Colonic mucosa (tissue), 4 donors: ENCODE measurements around the gene PPEF2. TPM values are rescaled to one million over a fixed set of nuclear protein-coding genes. Genes with fewer than 3 reads are reported as not detected.

Experiments
- DNase-seq: peaks from one replicate; pipeline ENCODE4 v3.0.0-alpha.2; 2020
- H3K27ac ChIP-seq: fragments of 200-600 bp; one replicate; pipeline ENCODE4 v1.8.0; 2021
- H3K27me3 ChIP-seq: fragments of 200-600 bp; one replicate; pipeline ENCODE4 v1.8.0; 2021
- H3K36me3 ChIP-seq: fragments of 200-600 bp; one replicate; pipeline ENCODE4 v1.8.0; 2021
- H3K4me1 ChIP-seq: fragments of 200-600 bp; one replicate; pipeline ENCODE4 v1.8.0; 2021; ENCODE audit warnings: mild to moderate bottlenecking
- H3K4me3 ChIP-seq: fragments of 200-600 bp; one replicate; pipeline ENCODE4 v1.8.0; 2021
- H3K9ac ChIP-seq, 2 donors: one replicate each; pipeline ENCODE4 v1.7.0; 2013; ENCODE audit warnings: control low read depth in 2 of 2, low read depth in 2 of 2, low read length in 2 of 2
- H3K9me3 ChIP-seq: fragments of 200-600 bp; one replicate; pipeline ENCODE4 v1.8.0; 2021
- intact Hi-C: fragments of 100-400 bp; cut with DNase I; formaldehyde crosslinking; loops from one replicate; pipeline ENCODE4 v1.14.1; 2022
- total RNA-seq, 2 donors: library from RNA; stranded (reverse); fragmentation: NEBNext Ultra II Directional in 1 of 2; extraction: Animal tissue kit (Norgen Biotek cat#: 25700) in 1 of 2; gene quantifications; one replicate each; pipeline ENCODE4 v1.2.1, GENCODE V29; 2021
- TF ChIP-seq, protein P1 (sequence below): fragments of 200-600 bp; IDR thresholded peaks from one replicate; pipeline ENCODE4 v1.8.0; 2022; ENCODE audit warnings: antibody characterized with exemption, mild to moderate bottlenecking
- donor health status: healthy.
- donor health status: DM: no; HTN: no; CAD: no.
- donor health status: DM: no; HTN: no; CAD: no.

The PPEF2 gene
- total RNA-seq, 2 donors from 2014 or later, result not detected

DNA sequence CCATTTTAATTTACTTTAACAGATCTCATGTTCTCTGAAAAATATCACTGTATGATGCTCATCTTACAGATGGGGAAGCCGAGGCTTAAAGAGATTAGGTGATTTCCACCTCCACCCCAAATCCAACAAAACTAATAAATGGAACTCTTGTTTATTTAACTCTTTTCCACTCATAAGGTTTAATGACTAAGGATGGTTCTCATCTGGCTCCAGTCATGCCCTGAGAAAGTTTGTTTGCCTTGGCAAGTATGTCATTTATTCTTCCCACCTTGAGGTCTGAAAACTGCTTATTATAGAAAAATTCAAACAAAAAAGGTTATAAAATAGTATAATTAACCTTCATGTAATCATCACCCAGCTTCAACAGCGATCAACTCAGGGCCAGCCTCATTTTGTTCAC is 56.3 kb downstream of the PPEF2 start:
- no peak overlapping the region for H3K9ac ChIP-seq
- H3K4me3 ChIP-seq, result no peak overlapping the region
- no peak overlapping the region for H3K27ac ChIP-seq
- intact Hi-C loops, result no loop called here
- no peaks in the 10 kb centered on the region for H3K36me3 ChIP-seq
- no peaks in the 10 kb centered on the region for H3K27me3 ChIP-seq
- no peak for DNase-seq
- no peaks in the 10 kb centered on the region for H3K9me3 ChIP-seq
- TF ChIP-seq, protein P1, sequence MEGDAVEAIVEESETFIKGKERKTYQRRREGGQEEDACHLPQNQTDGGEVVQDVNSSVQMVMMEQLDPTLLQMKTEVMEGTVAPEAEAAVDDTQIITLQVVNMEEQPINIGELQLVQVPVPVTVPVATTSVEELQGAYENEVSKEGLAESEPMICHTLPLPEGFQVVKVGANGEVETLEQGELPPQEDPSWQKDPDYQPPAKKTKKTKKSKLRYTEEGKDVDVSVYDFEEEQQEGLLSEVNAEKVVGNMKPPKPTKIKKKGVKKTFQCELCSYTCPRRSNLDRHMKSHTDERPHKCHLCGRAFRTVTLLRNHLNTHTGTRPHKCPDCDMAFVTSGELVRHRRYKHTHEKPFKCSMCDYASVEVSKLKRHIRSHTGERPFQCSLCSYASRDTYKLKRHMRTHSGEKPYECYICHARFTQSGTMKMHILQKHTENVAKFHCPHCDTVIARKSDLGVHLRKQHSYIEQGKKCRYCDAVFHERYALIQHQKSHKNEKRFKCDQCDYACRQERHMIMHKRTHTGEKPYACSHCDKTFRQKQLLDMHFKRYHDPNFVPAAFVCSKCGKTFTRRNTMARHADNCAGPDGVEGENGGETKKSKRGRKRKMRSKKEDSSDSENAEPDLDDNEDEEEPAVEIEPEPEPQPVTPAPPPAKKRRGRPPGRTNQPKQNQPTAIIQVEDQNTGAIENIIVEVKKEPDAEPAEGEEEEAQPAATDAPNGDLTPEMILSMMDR, result no peak
- H3K4me1 ChIP-seq, result no peaks in the 10 kb centered on the region

DNA sequence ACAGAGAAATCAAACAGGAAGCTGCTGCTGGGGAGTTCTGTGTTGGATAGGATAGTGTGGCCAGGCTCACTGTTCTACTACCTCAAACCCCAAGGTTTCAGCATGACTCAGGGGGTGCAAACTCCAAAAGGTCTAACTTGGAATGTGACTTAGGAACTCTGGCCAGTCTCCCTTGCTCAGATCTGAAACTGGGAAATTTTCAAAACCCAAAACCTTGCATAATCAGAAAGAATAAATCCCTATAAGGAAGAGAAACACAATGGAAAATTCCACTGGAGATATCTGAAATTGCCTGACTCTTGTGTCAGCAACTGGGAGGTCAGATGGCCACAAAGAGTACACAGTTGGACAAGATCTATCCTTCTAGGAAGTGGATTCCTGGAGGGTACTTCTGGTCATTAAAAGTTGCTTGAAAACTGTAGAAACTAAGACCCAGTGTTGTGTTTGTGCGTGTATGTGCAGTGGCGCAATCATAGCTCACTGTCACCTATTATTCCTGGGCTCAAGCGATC is 58.0 kb downstream of the PPEF2 start:
- intact Hi-C loops, result loop anchor here (5.0 kb wide), 1 partner anchor 262 kb away; no protein-coding TSS in a partner anchor
- H3K27me3 ChIP-seq, result no peaks in the 10 kb centered on the region
- H3K36me3 ChIP-seq, result no peaks in the 10 kb centered on the region
- no peak overlapping the region for H3K27ac ChIP-seq
- H3K4me3 ChIP-seq, result no peak overlapping the region
- no peak for DNase-seq
- TF ChIP-seq, protein P1, result no peak
- H3K9ac ChIP-seq, result no peak overlapping the region
- H3K4me1 ChIP-seq, result no peaks in the 10 kb centered on the region
- H3K9me3 ChIP-seq, result no peaks in the 10 kb centered on the region

DNA sequence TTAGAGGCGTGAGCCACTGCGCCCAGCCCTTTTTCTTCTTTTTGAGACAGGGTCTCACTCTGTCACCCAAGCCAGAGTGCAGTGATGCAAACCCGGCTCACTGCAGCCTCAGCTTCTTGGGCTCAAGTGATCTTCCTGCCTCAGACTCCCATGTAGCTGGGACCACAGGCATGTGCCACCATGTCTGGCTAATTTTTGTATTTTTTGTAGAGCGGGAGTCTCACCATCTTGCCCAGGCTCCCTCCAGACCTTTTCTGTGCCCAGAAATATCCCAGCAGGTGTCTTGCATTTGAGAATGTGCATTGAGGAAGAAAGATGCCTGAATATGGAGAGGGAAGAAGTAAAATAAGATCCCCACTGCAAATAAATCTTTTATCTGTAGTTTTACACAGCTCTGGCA is 58.7 kb downstream of the PPEF2 start:
- DNase-seq, result no peak
- intact Hi-C loops, result loop anchor here (5.0 kb wide), 1 partner anchor 261 kb away; no protein-coding TSS in a partner anchor
- TF ChIP-seq, protein P1, result no peak
- Histone ChIP-seq H3K9me3 (no peaks in the 10 kb centered on the region), H3K4me3 (no peak overlapping the region), H3K36me3 (no peaks in the 10 kb centered on the region), H3K27me3 (no peaks in the 10 kb centered on the region), H3K9ac (no peak overlapping the region), H3K4me1 (no peaks in the 10 kb centered on the region), H3K27ac (no peak overlapping the region)

DNA sequence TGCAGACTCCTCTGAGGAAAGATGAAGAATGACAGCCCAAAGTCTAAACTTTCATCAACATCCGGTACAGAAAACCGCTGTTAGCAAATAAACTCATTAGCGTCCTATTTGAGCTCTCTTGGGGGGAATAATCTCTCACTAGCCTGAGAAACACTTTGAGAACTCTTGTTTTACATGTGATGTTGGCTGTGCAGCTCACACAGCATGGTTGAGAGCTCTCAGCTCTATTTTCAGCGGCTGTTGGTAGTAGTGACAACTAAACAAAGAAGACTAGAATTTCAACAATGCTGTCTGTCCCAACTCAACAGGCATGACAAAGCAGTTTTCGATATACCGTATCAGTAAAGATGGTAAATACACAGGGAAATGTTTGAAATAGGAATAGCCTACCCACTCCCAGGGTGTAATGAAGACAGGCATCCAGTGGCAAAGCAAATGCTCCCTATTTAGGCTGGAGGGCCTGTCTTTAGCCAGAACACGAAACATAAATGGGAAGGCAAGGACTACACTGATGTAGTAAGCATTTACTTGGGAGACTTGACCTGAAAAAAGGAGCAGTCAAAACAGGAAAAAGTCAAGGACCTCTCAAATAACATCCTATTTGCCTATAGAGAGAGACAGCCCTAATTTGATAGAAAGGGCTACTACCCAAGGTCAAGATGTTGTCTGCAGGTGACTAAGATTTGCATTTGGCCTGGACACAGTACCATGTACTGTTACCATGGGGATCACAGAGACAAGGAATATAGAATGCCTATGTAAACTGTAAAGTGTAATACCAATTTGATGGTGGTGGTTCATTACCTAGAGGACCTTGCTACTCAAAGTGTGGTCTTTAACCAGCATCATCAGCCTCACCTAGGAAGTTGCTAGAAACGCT is 60.4 kb downstream of the PPEF2 start:
- no peak overlapping the region for H3K4me3 ChIP-seq
- no peak overlapping the region for H3K27ac ChIP-seq
- TF ChIP-seq, protein P1, result no peak
- intact Hi-C loops, result loop anchor here (5.0 kb wide), 1 partner anchor 260 kb away; no protein-coding TSS in a partner anchor
- no peaks in the 10 kb centered on the region for H3K27me3 ChIP-seq
- H3K4me1 ChIP-seq, result no peaks in the 10 kb centered on the region
- no peaks in the 10 kb centered on the region for H3K36me3 ChIP-seq
- DNase-seq, result no peak
- no peaks in the 10 kb centered on the region for H3K9me3 ChIP-seq
- H3K9ac ChIP-seq, result no peak overlapping the region

DNA sequence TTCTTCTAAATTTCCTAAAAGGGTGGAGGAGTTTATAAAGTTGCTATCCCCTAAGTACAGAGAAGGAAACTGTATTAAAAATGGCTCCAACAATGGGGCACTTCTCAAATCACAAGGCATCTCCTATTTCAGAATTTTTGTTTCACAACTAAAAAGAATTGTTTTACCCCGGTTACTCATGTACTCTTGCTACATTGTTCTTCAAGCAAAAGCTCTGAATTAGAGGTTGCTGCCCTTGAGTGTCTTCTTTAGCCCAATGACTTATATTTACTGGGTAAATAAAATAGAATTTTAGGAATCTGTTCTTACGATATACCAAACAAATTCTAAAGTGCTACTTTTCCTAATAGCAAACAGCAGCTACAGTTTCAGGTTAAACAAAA is 67.5 kb downstream of the PPEF2 start:
- intact Hi-C loops, result no loop called here
- H3K4me1 ChIP-seq, result no peaks in the 10 kb centered on the region

More for the DNA sequence above, 67.5 kb downstream of the PPEF2 start:
- H3K9ac ChIP-seq, result no peak overlapping the region
- no peak overlapping the region for H3K4me3 ChIP-seq
- TF ChIP-seq, protein P1, result no peak
- no peak for DNase-seq
- H3K9me3 ChIP-seq, result no peaks in the 10 kb centered on the region
- no peak overlapping the region for H3K27ac ChIP-seq
- H3K36me3 ChIP-seq, result no peaks in the 10 kb centered on the region
- H3K27me3 ChIP-seq, result no peaks in the 10 kb centered on the region
